HG03558 (cell line): ENCODE data around the gene VRK1.
"Not testable (repeated sequence)": the region's sequence is repeated elsewhere in the genome, so short reads cannot be mapped to it uniquely, and the experiment has no call there.

Source experiments
- ATAC-seq: cut with Tn5 transposase; IDR thresholded peaks from one replicate; pipeline ENCODE4 v1.9.1; 2021; ENCODE audit warnings: moderate number of reproducible peaks; ENCODE audit not compliant: unreplicated experiment; ENCODE audit errors: extremely low read depth

The VRK1 gene

DNA sequence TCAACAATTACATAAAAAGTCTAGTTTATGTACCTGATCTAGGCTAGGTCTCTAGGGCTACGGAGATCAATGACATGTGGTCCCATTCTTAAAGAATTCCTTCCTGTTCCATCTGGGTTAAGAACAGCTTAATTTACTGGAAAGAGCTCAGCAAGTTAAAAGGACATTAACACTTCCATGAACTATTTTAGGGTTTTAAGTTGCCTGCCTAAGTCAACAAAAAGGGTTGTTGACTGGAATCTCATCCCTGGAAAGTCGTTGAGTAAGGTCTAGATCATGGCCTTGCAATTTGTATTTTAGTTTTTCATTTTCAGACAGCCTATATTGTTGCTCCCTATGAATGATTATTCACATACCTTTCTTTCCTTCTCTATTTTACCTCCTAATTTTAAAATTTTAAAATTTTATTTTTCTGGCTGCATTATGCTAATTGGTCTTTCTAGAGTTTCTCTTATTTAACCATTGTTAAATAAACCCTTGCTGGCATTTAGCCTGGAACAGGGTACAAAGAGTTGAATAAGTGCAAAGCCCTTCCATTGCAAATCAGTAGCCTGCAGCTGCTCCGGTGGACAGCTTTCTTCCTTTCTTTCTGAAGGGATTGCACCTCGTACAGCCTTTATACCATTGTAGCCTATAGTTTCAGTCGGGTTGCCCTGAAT, 66.3 kb downstream of the VRK1 start:
- ATAC-seq = no peak

DNA sequence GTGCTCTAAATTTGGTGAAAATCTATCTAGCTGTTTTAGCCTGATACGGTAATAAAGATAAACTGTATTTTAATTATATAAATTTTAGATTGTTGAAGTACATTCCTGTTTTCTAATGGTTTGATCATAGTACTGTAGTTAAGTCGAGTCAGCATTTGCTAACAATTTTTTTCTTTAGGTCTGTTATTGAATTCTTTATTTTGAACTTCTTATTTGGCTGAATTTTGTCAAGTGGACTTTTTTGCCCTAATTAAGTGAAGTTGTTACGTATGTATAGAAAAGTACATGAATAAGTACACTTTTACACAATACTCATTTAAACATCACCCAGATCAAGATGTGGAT, 66.8 kb downstream of the VRK1 start:
- ATAC-seq = no peak

DNA sequence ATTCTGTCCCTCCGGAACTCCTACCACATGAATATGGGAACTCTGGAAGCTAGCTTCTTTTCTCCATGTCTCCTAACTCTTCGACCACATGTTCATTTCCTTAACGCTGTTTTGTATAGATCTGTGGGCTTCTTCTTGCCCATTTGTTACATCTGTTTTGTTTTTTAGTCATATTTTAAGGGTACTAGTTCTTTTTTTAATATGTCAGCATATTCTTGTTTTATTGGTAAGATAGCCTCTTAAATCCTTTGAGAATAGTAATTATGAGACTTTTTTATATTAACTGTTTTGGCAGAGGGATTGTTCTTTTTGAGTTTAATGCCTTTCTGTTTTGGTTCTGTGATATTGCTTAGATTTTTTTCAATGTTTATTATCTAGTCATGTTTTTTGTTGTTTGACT, 70.5 kb downstream of the VRK1 start:
- no peak for ATAC-seq

DNA sequence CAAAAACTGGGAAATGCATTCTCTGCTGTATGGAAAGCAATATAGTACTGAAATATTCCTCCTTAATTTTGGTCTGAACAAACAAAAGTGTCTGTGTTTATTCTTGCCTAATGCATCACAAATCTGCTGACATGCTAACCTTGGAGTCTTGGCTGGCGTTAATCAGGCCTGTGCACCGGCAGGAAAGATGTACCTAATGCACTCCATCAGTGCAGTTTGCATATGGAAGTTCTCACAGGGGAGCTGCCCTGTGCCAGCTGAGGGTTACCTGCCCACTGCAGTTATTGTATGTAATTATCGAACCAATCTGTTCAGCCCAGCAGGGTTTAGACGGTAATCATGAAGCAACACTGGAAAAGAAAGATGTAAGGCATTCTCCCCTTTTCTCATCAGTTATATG, 76.9 kb downstream of the VRK1 start:
- no peak for ATAC-seq

DNA sequence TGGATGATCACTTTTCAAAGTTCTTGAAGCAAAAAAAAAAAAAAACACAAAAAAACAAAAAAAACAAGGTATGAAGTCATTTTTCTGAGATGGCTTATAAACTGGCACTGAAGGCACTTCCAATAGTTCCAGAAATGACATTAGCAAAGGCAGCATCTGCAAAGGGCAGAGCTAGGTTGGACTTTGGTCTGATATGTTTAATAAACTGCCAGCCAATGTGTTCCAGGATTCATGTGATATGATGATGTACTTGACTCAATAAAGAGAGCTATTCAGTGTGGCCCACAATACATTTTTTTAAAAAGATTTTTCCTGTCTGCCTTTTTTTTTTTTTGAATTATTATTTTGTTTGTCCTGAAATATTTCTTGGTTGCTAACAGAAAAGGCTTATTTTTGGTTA, 79.6 kb downstream of the VRK1 start:
- no peak for ATAC-seq

DNA sequence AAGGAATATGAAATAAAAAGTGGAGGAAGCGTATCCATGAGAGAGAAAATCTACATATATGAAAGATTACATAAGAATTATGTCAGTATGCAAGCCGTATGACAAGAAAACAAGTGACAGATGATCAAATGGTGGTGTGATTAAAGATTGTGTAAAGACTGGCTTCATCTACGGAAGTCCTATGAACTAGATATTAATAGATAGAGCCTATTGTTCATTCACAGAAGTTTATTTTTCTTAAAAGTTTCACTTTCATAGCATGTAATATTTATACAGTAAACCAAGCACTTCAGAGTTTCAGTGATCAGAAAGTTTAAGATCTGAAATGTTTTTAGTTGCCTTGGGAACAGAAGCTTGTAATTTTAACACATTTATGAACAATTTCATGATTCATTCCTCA, 84.5 kb downstream of the VRK1 start:
- peak; percentile 44 for ATAC-seq

DNA sequence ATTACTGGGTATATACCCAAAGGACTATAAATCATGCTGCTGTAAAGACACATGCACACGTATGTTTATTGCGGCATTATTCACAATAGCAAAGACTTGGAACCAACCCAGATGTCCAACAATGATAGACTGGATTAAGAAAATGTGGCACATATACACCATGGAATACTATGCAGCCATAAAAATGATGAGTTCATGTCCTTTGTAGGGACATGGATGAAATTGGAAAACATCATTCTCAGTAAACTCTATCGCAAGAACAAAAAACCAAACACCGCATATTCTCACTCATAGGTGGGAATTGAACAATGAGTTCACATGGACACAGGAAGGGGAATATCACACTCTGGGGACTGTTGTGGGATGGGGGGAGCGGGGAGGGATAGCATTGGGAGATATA, 86.8 kb downstream of the VRK1 start:
- not testable (repeated sequence) for ATAC-seq

DNA sequence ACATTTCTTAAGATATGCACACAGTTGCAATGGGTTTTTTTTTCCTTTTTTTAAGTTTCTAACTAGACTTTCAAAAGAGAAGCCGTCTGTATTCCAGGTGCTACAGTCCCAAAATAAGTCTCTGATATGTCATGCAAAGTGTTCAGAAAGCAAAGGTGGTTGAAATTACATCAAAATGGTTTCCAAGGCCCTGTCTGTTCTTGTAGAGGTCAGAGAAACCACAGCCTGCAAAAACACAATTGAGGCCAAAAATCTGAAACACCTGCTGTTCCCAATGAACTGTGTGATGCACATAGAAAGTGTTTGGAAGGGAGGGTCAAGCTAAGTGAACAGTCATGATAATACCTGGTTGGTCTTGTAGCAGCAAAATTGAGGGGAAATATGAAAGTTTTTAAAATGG, 91.0 kb downstream of the VRK1 start:
- ATAC-seq = peak; percentile 80

DNA sequence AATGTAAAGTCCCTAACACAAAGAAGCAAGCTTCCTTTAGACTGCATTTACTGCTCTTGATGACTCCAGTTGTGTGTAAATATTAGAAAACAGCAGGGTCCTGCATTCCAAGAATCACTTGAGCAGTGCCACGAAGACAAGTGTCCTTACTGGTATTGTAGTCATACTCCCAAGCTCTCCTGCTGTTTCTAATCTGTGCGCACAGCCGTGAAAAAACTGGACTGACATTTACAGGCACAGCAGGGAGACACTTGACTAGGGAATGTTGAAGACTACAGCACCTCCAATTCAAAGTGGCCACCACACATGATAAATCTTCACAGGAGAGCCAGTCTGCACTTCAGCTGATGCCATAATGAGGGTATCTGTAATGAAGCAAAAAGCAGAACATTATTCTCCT, 91.4 kb downstream of the VRK1 start:
- ATAC-seq = no peak

DNA sequence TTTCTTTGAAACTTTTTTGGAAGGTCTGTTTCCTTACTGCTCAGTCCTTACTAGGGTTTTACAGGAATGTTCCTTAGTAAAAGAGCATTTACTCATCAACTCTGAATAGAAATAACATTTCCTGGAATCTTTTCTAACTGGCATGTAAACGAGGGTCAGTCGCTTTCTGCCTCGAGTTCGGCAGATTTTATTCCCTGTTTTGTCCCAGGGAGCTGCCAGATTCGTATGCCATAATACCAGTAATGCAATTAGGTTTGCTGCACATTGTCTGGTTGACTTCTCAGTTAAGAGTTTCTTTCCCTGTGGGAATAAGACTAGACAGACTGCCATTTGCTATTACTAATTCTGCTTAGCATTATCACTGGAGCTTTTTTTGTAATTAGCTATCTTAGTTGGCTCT, 91.9 kb downstream of the VRK1 start:
- no peak for ATAC-seq

DNA sequence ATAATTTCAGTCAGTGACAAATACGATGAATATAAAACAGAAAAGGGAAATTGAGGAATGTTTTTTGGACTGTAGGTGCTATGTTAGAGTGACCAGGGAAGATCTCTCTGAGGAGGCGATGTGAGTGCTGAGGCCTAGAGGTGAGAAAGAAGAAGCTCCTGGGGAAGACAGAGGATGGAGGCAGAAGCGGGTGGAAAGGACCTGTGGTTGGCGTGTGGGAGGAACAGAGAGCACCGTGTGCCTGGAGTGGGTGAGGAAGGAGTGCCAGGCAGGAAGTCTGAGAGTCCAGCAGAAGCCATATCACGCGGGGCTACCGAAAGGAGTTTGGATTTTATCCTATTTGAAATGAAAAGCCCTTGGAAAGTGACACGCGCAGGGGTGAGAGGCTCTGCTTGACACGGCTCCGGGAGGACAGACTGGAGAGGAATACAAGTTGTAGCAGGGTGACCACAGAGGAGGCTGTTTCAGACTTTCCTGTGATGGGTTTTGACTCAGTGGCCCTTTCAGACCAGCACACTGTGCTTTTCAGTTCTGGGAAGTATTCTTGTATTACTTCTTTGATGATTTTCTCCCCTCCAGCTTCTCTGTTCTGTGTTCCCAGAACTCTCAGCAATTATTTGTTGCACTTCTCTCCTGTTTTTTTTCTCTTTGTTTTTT, 96.9 kb downstream of the VRK1 start:
- no peak for ATAC-seq

DNA sequence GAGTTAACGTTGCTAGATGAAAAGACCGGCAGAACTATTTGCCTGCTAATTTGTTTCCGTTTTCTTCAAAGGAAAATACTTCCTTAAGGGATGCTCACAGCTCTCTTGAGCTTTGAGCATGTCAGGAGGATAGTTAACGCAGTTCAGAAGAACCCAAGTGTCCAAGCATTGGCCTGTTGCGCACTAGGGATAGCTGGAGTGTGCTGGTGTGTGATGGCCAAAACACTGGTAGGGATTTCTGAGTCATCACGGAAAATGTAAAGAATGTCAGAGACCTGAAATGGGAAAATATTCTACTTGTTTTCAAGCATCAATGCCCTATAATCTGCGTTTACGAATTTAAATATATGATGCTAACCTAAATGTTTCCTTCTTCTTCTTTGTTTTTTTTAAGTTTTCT, 97.8 kb downstream of the VRK1 start:
- no peak for ATAC-seq

DNA sequence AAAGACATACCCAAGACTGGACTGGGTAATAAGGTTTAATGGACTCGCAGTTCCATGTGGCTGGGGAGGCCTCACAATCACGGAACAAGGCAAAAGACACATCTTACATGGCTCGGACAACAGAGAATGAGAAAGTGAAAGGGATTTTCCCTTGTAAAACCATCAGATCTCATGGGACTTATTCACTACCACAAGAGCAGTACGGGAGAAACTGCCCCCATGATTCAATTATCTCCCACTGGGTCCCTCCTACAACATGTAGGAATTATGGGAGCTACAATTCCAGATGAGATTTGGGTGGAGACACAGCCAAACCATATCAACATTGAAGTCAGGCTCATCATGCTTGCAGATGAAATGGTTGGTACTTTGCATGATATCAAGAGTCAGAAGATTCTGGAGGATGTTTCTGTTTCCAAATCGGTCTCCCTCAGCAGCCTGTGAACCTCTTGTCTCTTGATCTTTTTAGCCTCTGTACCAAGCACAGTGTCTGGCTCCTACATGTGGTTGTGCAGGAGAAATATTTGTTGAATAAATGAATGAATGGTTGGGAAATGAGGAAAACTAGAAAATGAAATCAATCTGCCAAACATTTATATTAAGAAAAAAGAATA, 98.6 kb downstream of the VRK1 start:
- ATAC-seq = peak; percentile 61

DNA sequence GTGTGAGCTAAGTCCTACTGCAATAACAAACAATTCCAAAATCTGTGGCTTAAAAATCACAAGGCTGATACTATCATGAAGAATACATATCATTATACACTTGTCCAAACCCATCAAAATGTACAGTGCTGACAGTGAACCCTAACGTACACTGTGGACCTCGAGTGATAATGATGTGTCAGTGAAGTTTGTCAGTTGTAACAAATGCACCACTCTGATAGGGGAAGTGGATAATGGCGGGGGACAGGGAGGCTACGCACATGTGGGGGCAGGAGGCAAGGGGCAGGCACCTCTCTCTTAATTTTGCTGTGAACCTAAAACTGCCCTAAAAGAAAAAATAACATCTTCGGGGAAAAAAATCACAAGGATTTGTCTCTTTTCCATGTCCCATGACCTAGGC, 100.0 kb downstream of the VRK1 start:
- ATAC-seq = no peak

DNA sequence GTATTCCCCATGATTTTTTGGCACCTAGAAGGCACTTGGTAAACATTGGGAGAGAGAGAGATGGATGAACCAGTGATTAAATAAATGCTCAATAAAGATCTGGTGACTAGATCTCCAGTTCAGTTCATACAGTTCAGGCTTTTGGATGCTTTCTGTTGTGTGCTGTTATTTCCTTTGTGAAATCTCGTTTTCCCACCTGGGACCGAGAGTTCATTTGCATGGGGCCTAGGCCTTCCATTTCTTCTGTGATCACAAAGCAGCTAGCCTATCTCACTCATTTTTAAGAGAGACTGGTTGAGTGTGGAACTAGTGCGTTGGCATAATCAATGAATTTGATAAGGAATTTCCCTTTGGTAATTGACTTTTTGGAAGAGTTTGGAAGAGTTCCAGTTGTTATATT, 104.0 kb downstream of the VRK1 start:
- no peak for ATAC-seq

DNA sequence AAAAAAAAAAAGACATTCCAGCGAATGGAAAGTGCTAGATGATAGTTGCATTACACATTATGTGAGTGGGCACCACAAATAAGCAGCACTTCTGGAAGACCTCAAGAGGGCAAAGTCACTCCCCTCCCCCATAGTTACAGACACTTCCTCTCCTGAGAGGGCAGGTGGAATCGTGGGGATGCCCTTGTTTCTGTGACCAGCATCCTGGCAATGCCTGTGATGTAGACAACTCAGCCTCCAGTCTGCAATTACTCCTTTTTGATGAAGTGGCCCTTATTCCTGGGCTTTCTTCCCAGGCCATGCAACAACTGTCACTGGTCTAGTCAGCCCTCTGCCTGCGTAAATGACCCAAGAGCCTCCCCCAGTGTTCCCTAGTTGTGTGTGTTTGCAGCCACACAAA, 104.8 kb downstream of the VRK1 start:
- no peak for ATAC-seq

DNA sequence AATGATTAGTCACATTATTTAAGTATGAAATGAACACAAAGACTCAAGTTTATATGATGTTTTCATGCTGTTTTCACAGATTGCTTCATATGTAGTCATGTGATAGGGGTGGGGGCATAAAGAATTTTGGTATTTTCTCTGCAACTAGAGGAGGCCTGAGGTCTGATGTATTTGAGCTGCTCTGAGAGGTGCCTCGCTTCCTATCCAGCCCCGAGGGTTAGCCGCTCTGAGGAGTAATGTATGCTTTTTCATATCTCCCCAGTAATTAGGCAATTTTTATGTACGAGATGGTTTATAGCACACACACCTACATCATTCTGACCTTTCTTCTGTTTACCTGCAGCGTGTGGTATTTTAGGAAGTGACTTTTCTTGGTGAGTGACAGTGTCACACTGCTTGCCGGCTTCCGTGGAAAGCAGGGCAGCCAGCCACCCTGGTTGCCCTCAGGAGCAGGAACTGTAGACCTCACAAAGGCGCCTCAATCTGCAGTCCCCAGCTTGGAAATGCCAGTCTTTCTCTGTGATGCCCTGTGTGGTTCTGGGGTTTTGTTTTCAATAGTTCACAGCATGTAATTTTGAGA, 106.4 kb downstream of the VRK1 start:
- no peak for ATAC-seq

DNA sequence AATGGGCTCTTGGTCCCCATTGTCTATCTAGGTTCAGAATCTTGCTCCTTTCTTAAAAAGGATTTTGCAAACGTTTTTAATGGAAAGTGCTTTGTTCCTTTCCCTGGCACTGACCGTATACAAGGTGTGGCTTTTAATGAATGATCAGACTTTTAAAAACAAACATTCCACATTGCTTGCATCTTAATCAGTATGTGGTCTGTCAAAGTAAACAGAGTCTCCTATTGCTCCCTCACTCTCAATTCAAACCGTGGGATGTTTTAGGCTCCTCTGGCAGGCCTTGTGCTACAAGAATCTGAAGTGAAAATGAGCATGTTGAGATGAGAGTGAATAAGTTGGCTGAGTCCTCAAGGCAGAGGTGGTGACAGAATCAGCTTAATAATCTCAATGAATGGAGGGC, 107.0 kb downstream of the VRK1 start:
- ATAC-seq = no peak

DNA sequence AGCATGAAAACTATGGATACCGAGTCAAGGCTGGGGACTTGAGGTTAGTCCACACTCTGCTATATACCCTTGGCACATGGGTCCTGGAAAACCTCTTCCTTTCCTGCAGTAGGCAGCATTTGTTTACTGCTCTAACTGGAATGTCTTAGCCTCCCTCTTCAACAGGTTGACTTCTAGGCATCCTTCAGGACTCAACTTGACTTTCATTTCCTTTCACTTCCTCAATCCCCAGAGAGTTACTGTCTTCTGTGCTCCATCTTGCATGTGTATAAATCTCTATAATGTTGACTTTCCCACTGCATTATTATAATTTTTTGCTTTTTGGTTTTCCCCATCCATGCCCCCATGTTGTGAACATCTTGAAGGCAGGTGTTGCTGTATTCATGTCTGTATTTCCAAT, 107.9 kb downstream of the VRK1 start:
- ATAC-seq = no peak

DNA sequence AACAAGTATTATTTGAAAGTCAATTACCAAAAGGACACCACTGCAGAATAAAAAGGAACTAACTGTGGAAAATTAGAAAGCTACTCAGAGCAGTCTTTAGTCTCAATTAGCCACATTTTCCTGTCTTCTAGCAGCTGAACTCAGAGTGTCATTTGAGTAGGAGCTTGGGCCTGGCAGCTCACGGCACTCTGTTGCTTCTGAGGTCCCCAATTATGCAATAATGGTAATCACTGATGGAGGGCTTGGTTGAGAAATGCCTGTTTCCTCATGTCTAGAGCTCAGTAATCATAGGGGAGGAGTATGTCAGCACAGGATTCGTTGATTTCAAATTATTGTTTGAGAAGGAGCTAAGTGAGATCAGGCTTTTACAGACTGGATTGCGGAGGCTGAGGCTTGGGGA, 108.6 kb downstream of the VRK1 start:
- no peak for ATAC-seq

DNA sequence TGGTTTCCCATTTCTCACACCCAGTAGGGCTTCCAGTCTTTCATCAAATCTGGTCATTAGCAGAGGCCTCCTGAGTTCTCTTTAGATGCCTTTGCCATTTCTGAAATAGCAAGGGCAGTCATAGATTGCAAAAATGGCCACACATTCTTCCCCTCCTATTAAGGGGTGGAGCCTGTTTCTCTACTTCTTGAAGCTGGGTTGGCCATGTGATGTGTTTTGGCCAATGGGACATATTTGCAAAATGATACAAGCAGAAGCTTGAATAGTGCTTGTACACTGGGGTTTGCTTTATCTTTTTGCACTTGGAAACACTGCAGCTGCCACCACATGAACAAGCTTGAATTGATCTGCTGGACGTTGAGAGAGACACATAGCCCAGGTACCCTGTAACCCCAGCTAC, 109.3 kb downstream of the VRK1 start:
- ATAC-seq = no peak
